Esophagus muscularis mucosa (tissue), 4 donors: ENCODE results near the gene FGD5. TPM values are rescaled to one million over a fixed set of nuclear protein-coding genes. Genes with fewer than 3 reads are reported as not detected.

Experiments used
- DNase-seq: peaks from one replicate; pipeline ENCODE4 v3.0.0-alpha.2; 2017; ENCODE audit errors: extremely low spot score
- H3K27ac ChIP-seq, 4 donors: fragments of 200-600 bp; sonication (generic); replicated peaks in 1 of 4; 1 replicate in 3 of 4; 2 replicates in 1 of 4; pipeline ENCODE4 v1.5.1; 2016 to 2019; ENCODE audit warnings: mild to moderate bottlenecking in 1 of 4
- H3K27me3 ChIP-seq, 4 donors: fragments of 200-600 bp; sonication (generic); one replicate each; pipeline versions ENCODE4 v1.5.1 to v1.6.0; 2016 to 2019
- H3K36me3 ChIP-seq, 4 donors: fragments of 200-600 bp; sonication (generic); one replicate each; pipeline ENCODE4 v1.5.1; 2016 to 2019
- H3K4me1 ChIP-seq, 4 donors: fragments of 200-600 bp; sonication (generic); one replicate each; pipeline ENCODE4 v1.5.1; 2016 to 2019
- H3K4me3 ChIP-seq, 4 donors: fragments of 200-600 bp; sonication (generic); 1 replicate in 2 of 4; 2 replicates in 2 of 4; pipeline ENCODE4 v1.5.1; 2016 to 2019; ENCODE audit warnings: mild to moderate bottlenecking in 4 of 4, moderate library complexity in 1 of 4
- H3K9me3 ChIP-seq, 4 donors: fragments of 200-600 bp; sonication (generic); 1 replicate in 3 of 4; 2 replicates in 1 of 4; pipeline ENCODE4 v1.5.1; 2016 to 2019
- EP300 ChIP-seq: sonication (generic); formaldehyde crosslinking; IDR thresholded peaks from one replicate; pipeline ENCODE4 v1.6.1; 2017; ENCODE audit warnings: antibody characterized with exemption
- POLR2A ChIP-seq: fragments of 450-650 bp; IDR thresholded peaks from one replicate; pipeline ENCODE4 v1.6.1; 2017; ENCODE audit warnings: antibody characterized with exemption, moderate library complexity, mild to moderate bottlenecking, low read depth
- POLR2AphosphoS5 ChIP-seq, 2 donors: sonication (generic); formaldehyde crosslinking; IDR thresholded peaks; one replicate each; pipeline ENCODE4 v1.6.1; 2017; ENCODE audit warnings: antibody characterized with exemption in 2 of 2
- WGBS: methylation state at CpG from one replicate; pipeline ENCODE4 v1.1.5; 2018; 5-methylcytosine and 5-hydroxymethylcytosine counted together
- intact Hi-C: fragments of 100-400 bp; cut with DNase I; formaldehyde crosslinking; loops from one replicate; pipeline ENCODE4 v1.15.1; 2023
- total RNA-seq, 4 donors: library from RNA; depleted of rRNA; stranded (reverse); fragments of >200 nt; gene quantifications; one replicate each; pipeline versions ENCODE4 v1.1.0 to v1.2.1, GENCODE V29; 2016
- TF ChIP-seq, protein P1 (sequence below), 3 experiments: fragments of 200-600 bp in 2 of 3; fragments of 450-650 bp in 1 of 3; sonication (generic) in 2 of 3; IDR thresholded peaks; one replicate each; pipeline ENCODE4 v1.5.1; 2017 to 2019; ENCODE audit warnings: antibody characterized with exemption in 3 of 3, mild to moderate bottlenecking in 2 of 3, moderate library complexity in 1 of 3

Gene FGD5
- total RNA-seq, 4 donors from 2014 or later, result 15.4 to 21.1 (median 16.1) TPM

DNA sequence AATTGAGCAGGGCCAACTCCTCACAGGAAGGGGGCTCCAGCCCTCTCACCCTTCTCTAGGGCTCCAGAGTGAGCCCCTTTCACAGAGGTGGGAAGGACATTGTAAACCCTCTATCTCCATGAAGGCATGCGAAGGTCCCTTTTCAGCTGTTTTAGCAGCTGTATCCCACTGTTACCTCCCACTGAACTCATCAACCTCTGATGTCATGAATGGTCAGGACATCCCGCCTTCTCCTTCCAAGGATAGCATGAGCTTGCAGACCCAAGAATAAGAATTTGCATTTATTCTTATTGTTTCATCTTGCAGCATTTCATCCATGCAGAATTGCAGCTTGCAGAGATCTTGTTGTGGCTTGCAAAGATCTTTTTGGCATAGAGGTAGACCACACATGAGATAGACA is 24.3 kb upstream of the FGD5 start:
- H3K27ac ChIP-seq, result peak overlapping the region in 2 of 4 donors; percentile 28 to 62
- TF ChIP-seq POLR2AphosphoS5 (IDR thresholded peaks at IDR 0.05), result no peak
- TF ChIP-seq, protein P1, sequence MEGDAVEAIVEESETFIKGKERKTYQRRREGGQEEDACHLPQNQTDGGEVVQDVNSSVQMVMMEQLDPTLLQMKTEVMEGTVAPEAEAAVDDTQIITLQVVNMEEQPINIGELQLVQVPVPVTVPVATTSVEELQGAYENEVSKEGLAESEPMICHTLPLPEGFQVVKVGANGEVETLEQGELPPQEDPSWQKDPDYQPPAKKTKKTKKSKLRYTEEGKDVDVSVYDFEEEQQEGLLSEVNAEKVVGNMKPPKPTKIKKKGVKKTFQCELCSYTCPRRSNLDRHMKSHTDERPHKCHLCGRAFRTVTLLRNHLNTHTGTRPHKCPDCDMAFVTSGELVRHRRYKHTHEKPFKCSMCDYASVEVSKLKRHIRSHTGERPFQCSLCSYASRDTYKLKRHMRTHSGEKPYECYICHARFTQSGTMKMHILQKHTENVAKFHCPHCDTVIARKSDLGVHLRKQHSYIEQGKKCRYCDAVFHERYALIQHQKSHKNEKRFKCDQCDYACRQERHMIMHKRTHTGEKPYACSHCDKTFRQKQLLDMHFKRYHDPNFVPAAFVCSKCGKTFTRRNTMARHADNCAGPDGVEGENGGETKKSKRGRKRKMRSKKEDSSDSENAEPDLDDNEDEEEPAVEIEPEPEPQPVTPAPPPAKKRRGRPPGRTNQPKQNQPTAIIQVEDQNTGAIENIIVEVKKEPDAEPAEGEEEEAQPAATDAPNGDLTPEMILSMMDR (IDR thresholded peaks at IDR 0.05), result no peak
- TF ChIP-seq EP300, result no peak
- no peak for TF ChIP-seq POLR2A
- 90% methylated on average over 2 of the region's 2 CpGs for WGBS
- no peak for DNase-seq
- intact Hi-C loops, result no loop called here
- no peaks in the 10 kb centered on the region for H3K9me3 ChIP-seq
- H3K4me1 ChIP-seq, result peaks cover 16 to 44% (median 33%) of the 10 kb centered on the region in 4 donors
- H3K36me3 ChIP-seq, result no peaks in the 10 kb centered on the region
- H3K4me3 ChIP-seq, result no peak overlapping the region
- H3K27me3 ChIP-seq, result peaks cover 0 to 15% (median 0%) of the 10 kb centered on the region in 4 donors

DNA sequence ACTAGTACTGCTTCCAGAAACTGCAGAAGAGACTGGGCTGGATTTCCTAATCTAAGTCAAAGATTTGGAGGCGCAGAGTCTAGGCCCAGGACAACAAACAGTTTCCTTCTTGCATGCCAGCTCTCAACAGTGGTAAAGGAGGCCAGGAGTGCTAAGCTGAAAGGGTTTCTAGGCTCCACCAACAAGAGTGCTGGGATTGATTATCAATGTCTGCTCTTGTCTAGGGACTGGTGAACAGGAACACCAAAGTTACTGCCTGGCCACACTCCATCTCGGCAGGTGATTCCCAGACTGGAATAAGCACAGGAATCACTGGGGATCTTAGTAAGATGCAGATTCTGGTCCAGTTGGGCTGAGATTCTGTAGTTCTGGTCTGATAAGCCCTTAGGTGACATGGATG is 22.8 kb upstream of the FGD5 start:
- H3K9me3 ChIP-seq, result no peaks in the 10 kb centered on the region
- H3K27me3 ChIP-seq, result peaks cover 0 to 5% (median 0%) of the 10 kb centered on the region in 4 donors
- intact Hi-C loops, result no loop called here
- H3K36me3 ChIP-seq, result no peaks in the 10 kb centered on the region
- H3K4me3 ChIP-seq, result no peak overlapping the region
- DNase-seq, result no peak
- H3K27ac ChIP-seq, result peak overlapping the region in 1 of 4 donors; percentile 27
- 71% methylated on average over 2 of the region's 2 CpGs for WGBS
- TF ChIP-seq POLR2A, result no peak
- no peak for TF ChIP-seq EP300
- TF ChIP-seq POLR2AphosphoS5 (IDR thresholded peaks at IDR 0.05), result no peak
- TF ChIP-seq, protein P1 (IDR thresholded peaks at IDR 0.05), result no peak
- H3K4me1 ChIP-seq, result peaks cover 16 to 44% (median 32%) of the 10 kb centered on the region in 4 donors

DNA sequence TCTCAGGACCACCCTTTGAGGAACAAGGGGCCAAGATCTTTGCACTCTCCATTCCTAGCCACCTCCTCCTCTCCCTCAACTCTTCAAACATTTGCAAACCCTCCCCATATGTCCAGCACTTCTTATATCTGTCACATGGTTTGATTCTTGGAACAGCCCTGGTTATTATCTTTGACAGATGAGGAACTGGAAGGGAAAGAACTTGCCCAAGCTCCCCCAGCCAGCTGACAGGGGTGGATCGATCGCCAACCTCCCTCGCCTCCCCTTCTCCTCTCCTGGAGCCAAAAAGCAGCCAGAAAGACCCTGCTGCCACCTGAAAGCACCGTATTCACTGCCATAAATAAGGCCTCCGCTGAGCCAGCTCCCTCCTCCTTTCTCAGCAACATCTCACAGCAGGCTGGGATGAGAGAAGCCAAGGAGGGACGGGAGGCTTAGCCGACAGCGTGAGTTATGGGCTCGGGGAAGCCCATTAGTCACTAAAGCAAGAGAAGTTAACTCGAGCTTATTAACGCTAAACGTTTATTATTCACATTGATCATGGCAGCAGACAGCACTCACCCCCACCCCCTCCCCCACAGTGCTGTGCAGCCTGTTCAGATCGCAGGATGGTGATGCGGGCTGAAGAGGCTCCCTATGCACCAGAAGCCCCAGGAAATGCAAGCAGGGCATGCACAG is 22.2 kb upstream of the FGD5 start:
- intact Hi-C loops, result no loop called here
- Histone ChIP-seq H3K4me1 (peaks cover 16 to 38% (median 27%) of the 10 kb centered on the region in 4 donors), H3K4me3 (no peak overlapping the region), H3K27me3 (peaks cover 0 to 3% (median 0%) of the 10 kb centered on the region in 4 donors), H3K27ac (peak overlapping the region in 1 of 4 donors; percentile 27), H3K9me3 (no peaks in the 10 kb centered on the region), H3K36me3 (no peaks in the 10 kb centered on the region)
- DNase-seq, result no peak
- TF ChIP-seq POLR2A (no peak), POLR2AphosphoS5 (IDR thresholded peaks at IDR 0.05) (no peak), EP300 (no peak)
- TF ChIP-seq, protein P1 (IDR thresholded peaks at IDR 0.05), result no peak
- WGBS, result 64% methylated on average over 14 of the region's 14 CpGs

DNA sequence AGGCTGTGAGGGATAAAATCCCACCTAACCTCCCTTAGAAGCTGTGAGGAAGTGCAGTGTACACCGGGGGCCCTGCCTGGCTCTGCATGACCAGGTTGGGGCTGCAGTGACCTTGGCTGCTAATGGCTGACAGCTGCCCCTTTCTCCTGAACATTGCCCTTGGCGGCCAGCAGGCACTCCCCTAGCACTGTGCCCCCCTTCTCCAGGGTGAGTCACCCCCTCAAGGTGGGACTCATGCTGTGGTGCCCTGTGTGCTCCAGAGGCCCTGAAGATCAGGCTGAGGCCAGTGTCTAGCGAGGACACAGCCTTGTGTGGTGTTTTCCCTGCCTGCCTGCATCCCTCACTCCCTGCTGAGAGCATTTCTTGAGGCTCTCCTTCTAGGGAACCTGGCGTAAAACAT is 21.0 kb upstream of the FGD5 start:
- Histone ChIP-seq H3K4me1 (peaks cover 13 to 29% (median 22%) of the 10 kb centered on the region in 4 donors), H3K27me3 (no peaks in the 10 kb centered on the region), H3K27ac (no peak overlapping the region), H3K4me3 (no peak overlapping the region), H3K36me3 (no peaks in the 10 kb centered on the region), H3K9me3 (no peaks in the 10 kb centered on the region)
- WGBS, result 71% methylated on average over 3 of the region's 4 CpGs
- TF ChIP-seq POLR2AphosphoS5 (IDR thresholded peaks at IDR 0.05) (no peak), EP300 (no peak), POLR2A (no peak)
- TF ChIP-seq, protein P1 (IDR thresholded peaks at IDR 0.05), result no peak
- no peak for DNase-seq
- intact Hi-C loops, result no loop called here

DNA sequence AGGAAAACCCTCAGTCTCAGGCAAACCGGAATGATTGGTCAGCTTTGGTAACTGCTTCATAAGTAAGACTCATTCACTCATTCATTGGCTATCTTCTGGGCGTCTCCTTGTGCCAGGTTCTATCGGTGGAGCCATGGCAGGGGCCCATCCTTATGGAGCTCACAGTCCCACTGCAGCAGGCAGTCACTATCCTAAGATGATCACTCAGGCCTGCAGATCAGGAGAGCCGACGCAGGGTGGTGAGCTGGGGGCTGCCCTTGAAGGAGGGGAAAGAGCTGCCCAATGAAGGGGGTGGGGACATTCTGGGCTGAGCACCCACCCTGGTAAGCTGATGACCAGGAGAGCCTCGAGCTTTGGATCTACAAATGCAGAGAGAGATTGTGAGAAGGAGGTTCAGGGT is 20.5 kb upstream of the FGD5 start:
- Histone ChIP-seq H3K4me1 (peaks cover 8 to 26% (median 18%) of the 10 kb centered on the region in 4 donors), H3K36me3 (no peaks in the 10 kb centered on the region), H3K27ac (no peak overlapping the region), H3K9me3 (no peaks in the 10 kb centered on the region), H3K4me3 (no peak overlapping the region), H3K27me3 (no peaks in the 10 kb centered on the region)
- 78% methylated on average over 5 of the region's 6 CpGs for WGBS
- intact Hi-C loops, result no loop called here
- TF ChIP-seq POLR2A (no peak), POLR2AphosphoS5 (IDR thresholded peaks at IDR 0.05) (no peak)
- DNase-seq, result no peak
